GM18519 (cell line): ENCODE data around the gene KAT7.

Experiments used
- ATAC-seq: cut with Tn5 transposase; IDR thresholded peaks from one replicate; pipeline ENCODE4 v1.9.1; 2021; ENCODE audit warnings: mild to moderate bottlenecking, moderate library complexity; ENCODE audit not compliant: unreplicated experiment, low FRiP score

KAT7 gene

GRCh38 chr17:49760296-49760695 is 28.2 kb upstream of the KAT7 start:
- no peak for ATAC-seq

DNA sequence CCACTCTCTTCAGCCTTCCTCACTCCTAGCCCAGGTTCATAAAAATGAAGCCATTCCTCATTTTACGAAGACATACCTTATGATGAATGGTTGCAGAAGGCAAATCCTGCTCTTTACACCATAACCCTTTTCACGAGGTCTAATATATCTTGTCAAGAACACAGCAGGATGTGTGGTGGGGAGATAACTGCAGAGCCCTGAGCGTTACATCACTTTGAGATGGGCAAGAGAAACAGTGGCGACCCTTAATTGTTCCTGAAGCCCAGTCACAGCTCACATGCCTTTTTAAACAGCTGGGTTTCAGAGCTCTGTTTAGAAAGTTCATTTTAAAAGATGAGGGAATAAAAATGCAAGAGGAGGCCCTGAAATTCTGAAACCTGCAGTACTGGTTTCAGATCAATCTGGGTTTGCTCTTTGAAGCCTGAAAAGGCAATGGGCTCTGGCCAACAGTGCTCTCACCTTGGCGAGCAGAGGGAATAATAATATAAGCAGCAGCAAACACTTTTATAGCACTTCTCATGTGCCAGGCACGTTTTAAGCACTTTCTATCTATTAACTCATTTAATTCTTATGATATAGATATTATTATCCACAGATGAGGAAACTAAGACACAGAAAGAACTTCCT is 27.4 kb upstream of the KAT7 start:
- no peak for ATAC-seq

- ATAC-seq: no peak
Measured at GRCh38 chr17:49762151-49762941, 26.1 kb upstream of the KAT7 start.

GRCh38 chr17:49763735-49764558 is 24.5 kb upstream of the KAT7 start, which contains the start of gene FAM117A:
Gene FAM117A (minus strand): TSS chr17:49764131. CDS start chr17:49764087, 44 bp downstream.
- ATAC-seq: peak; percentile 81

DNA sequence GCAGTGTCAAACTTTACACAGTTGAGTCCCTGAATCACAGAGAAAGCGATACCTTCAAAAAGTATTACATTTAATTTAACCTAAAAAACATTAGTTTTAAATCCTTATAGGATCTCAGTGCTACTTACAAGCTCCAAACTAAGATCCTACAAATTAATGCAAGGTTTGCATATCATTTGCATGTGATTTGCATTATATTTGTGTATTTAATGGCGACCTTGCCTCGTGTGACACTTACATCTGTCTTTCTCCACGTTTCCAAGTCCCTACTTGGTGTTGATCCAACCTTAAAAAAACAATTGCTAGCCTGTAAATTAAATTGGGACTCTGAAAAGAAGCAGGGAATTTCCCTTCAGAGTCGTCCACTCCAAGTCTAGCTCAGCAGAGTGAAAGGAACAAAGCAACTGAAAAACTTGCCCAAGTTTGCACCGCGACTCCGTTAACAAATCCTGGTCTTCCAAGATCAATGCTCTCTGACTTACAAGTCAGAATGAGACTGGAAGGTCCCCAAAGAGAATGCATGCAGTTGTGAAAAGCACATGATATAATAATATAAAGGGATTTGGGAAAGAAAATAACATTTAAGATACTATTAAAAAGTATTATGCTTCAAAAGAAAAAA is 23.8 kb upstream of the KAT7 start:
- ATAC-seq: no peak

DNA sequence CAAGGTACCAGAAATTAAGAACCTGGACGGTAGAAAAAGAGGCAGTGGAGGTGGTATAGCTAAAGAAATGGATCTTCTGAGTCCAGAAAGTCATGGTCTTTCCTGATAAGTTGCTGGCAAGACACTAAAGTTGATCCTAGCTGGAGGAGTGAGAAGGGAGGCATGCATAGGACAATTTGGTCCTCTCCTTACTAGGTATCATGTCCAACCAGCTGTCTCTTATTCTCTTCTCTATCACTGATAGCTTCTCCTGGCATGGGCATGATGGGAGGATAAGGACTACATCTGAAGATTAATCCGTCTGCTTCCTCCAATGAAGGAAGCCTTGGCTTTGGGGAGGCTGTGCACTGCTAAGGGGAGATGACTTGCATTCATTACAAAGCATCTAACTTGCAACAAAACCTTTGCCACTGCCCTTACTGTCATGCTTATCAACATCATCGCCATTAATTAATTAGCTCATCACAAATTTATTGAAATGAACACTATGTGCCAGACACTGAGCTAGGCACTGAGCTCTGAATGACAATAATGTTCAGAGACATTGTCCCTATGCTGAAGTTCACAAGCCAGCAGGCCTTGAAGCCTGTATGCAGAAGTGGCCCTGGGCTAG is 21.5 kb upstream of the KAT7 start:
- ATAC-seq: no peak

- no peak for ATAC-seq
Measured at GRCh38 chr17:49775546-49776260, 12.8 kb upstream of the KAT7 start.

- ATAC-seq: no peak
Measured at GRCh38 chr17:49776551-49777300, 11.8 kb upstream of the KAT7 start.

- no peak for ATAC-seq
Measured at GRCh38 chr17:49777563-49777962, 10.9 kb upstream of the KAT7 start.

GRCh38 chr17:49779156-49779738 is 9.2 kb upstream of the KAT7 start:
- no peak for ATAC-seq

GRCh38 chr17:49779739-49780231 is 8.7 kb upstream of the KAT7 start:
- no peak for ATAC-seq

GRCh38 chr17:49783071-49783715 is 5.3 kb upstream of the KAT7 start:
- ATAC-seq: no peak

- no peak for ATAC-seq
Measured at GRCh38 chr17:49783791-49784190, 4.7 kb upstream of the KAT7 start.

DNA sequence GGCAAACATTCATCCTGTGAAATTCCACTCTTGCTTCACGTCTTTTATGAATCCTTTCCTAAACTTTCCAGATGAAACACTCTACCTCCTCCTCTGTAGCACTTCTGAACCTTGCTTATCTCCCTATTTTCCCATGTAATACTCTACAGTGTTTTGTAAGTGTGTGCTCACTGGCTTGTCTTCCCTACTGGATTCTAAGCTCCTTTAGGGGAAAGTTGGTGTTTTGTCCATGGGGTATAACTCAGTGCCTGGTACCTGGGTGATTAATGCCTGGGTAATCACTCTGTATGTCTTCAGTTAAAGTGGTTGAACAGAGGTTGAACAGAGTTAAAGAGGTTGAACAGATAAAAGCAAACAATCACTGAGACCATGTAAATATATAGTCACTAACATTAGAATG is 3.8 kb upstream of the KAT7 start:
- no peak for ATAC-seq

DNA sequence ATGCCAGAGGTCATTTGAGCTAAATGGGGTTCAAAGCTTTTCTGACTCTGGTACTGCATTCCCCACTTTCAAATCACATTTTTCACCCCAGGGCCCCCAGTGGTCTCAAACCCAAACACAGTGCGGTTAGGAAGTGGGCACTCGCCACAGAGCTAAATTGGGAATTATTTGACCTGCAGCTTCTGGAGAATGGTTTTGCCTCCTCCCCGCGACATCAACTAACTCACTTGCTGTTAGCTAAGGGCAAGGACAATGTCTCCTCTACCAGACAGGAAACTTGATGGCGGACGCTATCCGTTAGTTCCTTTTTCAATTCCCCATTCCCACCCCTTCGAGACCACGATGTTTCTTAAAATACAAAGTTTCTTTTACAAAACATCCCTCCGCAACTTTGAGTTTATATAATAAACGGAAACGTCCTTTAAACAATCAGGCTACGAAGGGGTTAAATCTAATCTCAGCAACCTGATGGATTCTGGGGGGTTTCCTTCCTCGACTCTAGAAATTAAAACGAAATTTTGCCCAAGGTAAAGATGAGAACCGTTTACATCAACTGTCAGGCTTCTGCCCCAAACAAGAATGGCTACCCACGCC is 500 bp upstream of the KAT7 start:
- ATAC-seq: no peak

- ATAC-seq: peak; percentile 85
Measured at GRCh38 chr17:49789243-49789578, 730 bp downstream of the KAT7 start.

GRCh38 chr17:49793309-49793708 is 4.8 kb downstream of the KAT7 start:
- ATAC-seq: no peak

- ATAC-seq: no peak
Measured at GRCh38 chr17:49795372-49795771, 6.9 kb downstream of the KAT7 start.
